NCI-H1092 (cell line): Measurements from ENCODE around the gene C1orf52.

Experiments used
- DNase-seq: peaks from one replicate; lab custom pipeline; 2025; lab: John Stamatoyannopoulos, UW

Gene C1orf52

GRCh38 chr1:85229574-85230097 is 29.8 kb downstream of the C1orf52 start:
- DNase-seq: no peak

GRCh38 chr1:85228972-85229371 is 30.5 kb downstream of the C1orf52 start:
- DNase-seq: no peak

DNA sequence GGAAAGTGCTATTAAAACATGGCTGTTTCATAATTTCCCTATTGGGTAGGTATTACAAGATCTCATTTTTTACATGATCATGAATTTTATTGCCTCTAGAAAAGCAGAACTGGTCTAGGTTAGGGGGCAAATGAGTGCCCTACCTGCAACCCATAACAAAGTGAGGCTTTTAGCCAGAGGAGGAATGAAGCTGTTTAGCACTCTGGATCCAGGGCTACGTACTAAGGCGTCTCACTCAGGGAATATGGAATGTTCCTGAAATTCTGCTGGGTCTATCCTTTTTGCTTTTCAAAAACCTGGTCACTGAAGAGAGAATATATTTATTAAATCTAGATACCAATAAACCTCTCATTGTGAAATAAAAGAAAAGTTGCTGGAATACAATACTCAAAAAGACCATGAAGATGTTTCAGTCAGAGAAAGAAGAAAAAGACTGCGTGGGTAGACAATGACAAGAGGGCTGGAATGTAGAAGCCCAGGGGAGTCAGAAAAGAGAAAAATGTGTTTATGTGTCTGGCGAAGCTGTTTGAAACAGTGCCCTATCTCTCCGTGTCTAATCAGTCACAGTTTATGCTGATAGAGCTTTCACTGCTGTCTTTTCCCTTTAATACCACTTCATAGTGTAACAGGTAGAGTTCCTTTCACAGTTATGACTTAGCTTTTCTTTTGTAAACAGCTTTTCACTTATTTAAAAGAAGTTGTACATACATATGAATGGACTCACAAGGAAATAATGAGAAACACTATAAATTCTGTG is 33.7 kb downstream of the C1orf52 start:
- DNase-seq: no peak

DNA sequence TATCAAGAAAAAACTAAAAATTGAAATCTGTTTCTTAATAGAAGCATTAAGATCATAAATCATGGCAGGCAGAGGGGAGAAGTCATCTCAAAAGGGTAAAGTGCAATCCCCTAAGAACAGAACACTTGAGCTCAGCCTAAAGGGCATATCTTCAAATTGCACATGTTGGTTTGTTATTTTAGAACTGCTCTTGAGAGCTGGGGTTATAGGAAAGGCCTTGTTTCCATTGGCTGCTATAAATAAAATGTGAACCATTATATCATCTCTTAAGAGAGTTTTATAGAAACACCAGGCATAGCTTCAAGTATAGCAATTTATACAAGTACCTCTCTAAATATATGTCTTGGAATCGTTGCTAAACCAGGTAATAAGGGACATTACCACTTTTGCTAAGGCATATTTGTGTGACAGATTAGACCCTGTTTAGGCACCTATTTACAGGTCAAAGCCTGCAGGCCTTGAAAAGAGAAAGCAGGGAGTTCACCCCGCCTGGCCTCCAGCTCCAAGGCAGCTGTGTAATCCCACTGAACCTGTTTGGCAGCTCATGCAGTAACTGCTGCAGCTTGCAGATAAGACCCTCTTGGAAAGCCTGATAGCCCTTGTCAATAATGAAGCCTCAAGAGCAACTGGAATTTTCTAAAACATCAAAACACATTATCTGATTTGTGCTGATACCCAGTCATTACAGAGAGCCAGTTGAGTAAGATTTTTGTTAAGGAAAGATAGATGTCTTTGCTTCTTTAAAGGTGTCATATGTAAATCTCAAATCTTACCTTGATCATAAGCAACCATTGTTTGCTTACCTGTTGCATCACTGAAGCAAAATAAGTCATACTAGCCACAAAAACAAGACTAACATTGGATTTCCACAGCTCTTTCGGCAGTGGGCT is 34.5 kb downstream of the C1orf52 start:
- DNase-seq: peak; percentile 50

DNA sequence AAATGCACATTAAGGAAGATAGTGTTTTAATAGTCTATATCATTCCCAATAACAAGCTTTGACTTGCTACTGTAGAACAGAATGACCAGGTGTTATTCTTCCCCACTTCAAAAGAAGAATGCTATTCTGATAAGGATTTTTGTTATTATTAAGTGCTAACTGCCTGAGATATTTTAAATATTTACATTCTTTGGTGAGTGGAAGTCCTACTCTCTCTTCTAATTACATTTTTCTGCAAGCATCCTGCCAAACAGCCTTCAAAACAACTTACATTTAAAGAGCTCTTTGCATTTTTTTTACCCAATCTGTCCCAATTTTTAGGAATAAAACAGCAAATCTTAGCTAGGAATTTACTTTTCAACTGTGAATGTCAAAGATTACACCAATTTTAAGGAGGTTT is 35.2 kb downstream of the C1orf52 start:
- DNase-seq: no peak

GRCh38 chr1:85223334-85223733 is 36.1 kb downstream of the C1orf52 start:
- no peak for DNase-seq

DNA sequence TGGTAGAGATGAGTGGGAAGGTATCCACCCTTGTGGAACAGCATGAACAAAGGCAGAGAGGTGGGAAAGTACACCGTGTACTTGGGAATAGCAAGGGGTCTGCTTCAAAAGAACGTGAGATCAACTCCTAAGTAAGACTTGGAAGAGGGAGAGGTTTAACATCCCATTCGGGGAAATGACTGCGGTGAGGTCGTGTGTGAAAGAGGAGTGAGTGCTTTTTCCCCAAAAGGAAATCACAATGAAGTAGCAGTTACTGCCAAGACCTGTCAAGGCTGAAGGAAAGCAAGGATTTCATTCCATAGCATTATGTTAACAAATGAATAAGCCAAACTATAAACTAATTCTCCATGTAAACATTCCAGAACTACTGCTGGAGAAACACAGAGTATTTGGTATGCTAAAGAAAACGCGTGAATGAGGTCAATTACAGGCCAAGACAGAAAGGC is 38.7 kb downstream of the C1orf52 start:
- no peak for DNase-seq

DNA sequence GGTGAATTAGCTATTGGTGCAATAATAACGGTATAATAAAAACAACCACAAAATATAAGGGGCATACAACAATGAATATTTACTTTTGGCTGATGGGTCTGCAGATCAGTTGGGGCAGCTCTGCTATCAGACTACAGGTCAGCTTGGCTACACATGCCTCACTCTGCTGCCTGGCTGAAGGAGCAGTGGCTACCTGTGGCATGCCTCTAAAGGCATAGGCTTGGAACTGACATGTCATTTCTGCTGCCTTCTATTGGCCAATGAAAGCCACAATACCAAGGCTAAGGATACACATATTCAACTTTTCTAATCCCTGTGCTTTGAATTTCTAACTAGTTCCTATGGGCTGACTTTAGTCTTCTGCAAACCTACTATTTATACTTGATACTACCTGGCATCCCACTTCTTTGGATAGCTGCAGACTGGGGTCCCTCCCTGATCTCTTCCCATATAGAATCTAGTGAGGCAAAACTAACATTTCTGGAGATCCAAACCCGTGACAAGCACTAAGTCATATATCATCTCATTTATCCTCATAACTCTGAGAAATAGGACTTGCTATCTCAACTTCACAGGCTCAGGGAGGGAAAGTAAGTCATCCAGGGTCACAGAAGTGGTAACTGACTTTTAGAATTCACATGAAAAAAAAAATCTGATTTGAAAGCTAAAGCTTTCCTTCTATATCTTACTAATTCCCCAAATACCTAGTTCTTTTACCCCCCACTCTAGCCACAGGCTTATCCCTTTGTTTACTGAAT is 39.4 kb downstream of the C1orf52 start:
- DNase-seq: no peak

GRCh38 chr1:85216697-85217096 is 42.8 kb downstream of the C1orf52 start:
- DNase-seq: no peak

- DNase-seq: no peak
These were observed 44.8 kb downstream of the C1orf52 start for GRCh38 chr1:85214654-85215053.

- no peak for DNase-seq
These were observed 51.0 kb downstream of the C1orf52 start for GRCh38 chr1:85208488-85208887.

DNA sequence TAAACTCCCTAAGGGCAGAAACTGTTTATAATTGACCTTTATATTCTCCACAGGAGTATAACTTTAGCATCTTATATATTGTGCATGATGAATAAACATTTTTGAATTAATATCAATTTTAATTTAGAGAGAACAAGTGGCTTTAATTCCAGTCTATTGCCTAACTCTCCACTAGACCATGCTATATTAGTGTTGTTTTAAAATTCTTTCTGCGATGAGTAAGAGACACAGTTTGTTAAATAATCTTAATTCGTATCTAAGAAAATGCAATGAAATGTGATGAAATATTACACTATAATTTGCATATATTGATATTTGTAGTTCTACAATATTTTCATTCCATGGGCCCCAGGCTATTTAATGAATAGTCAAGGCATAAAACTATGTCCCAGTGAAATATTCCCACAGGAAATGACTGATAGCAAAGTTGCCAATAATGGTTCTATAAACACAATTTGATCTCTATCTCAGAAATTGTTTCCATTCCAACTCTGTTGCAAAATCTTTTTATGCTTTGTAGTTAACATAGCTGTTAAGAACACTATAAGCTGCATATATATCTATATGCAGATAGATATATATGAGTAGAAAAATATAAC is 55.8 kb downstream of the C1orf52 start:
- DNase-seq: no peak

DNA sequence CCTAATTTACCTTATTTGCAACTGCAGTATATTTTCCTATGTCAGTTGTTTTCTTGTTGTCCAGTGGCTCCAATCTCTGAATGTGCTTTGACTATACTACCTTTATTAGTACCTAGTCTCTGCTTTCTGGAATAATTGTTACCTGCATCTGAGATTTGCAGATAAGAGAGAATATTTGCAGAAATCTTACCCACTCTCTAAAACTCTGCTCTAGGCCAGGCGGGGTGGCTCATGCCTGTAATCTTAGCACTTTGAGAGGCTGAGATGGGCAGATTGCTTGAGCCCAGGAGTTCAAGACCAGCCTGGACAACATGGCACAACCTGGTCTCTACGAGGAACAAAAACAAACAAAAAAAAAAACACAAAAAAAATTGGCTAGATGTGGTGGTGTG is 56.6 kb downstream of the C1orf52 start:
- DNase-seq: no peak

GRCh38 chr1:85202092-85202863 is 57.2 kb downstream of the C1orf52 start:
- DNase-seq: no peak

DNA sequence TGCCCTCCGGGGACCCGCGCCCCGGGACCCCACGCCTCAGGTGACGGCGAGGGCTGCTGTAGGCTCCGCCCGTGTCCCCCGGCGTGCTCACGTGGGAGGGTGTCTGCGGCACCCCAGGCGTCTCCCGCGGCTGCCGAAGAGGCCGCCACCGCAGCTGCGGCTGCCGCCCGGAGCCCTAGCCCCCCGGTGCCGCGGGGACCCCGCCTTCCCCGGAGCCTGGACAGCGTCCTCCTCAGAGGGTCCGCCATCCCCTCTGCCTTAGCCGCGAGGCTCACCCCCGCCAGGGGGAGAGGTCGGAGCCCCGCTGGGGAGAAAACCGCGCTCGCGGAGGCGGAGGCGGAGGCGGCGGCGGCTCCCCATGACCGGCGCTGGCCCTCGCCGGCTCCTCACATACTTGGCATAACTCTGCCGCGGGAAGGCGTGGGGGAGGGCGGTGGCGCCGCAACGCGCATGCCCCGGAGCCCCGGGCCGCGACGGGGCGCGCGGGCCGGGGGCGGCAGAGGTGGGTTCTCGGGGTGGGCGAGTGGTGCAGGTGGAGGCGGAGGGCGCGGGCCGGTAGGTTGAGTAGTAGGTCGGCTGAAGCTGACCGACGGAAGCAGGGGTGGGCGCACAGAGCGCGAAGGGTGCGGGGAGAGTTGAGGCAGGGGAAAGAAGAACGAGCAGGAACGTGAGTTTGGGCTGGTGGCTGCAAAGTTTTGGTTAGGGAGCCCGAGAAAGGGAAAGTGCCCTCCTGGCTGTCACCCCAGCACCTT is 57.9 kb downstream of the C1orf52 start:
- no peak for DNase-seq

DNA sequence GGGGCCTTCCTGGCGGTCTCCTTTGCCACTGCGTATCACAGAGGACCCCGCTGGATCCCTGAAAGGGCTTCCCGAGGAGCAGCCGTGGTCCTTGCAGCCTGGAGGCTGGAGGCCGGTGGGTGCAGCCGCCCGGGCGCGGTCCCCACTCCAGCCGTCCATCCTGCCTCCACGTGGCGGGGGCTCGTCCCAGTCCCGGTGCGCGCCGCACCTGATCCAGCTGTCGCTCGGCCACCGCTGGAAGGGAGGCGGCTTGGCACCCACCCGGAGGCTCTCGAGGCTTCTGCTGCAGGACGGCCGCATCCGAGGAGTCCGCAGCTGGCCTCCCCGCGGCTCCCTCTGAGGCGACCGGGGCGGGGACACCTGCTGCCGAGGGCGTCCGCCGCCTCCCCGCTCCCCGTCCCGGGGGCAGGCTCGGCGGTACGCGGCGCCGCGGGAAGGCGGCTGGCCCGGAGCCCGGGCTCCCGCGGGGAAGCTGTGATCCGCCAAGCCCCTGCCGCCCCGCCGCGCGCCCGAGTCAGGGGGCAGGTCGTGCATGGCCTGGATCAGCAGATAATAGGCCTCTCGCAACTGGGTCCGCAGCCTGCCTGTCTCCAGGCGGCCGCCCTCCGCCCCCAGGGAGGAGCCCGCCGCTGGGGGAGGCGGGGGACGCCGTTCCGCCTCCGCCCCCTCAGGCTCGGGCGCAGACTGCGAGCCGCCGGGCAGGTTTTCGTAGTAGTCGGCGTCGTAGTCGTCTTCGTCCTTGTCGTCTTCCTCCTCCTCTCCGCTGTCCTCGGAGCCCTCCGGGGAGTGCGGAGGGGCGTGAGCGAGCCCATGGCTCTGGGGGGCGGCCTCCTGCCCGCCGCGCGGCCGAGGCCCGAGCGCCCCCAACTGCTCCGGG is 58.8 kb downstream of the C1orf52 start, which contains the start of gene SYDE2:
TSS of gene SYDE2 (minus strand) at position 554 of the 877 bp plus-strand sequence. CDS start at position 534, 20 bp downstream.
- DNase-seq: peak; percentile 57
